Astrocyte (in vitro differentiated cells and primary cell): ENCODE results near the gene CFAP141. TPM values are rescaled to one million over a fixed set of nuclear protein-coding genes. Genes with fewer than 3 reads are reported as not detected.

Source experiments
- DNase-seq: peaks from one replicate; pipeline ENCODE4 v3.0.0-alpha.2; 2010; ENCODE audit warnings: low read depth
- FAIRE-seq: peaks from 2 replicates; lab custom pipeline; 2011; peaks lifted over from hg19 to GRCh38; lab: Jason Lieb, UNC
- H2AFZ ChIP-seq: 2 replicates; pipeline ENCODE4 v1.6.0; 2012; ENCODE audit warnings: low read depth, low read length, inconsistent platforms
- H3K27ac ChIP-seq: 2 replicates; pipeline ENCODE4 v1.5.1; 2011; ENCODE audit warnings: low read depth, low read length, inconsistent platforms
- H3K27me3 ChIP-seq: 2 replicates; pipeline ENCODE4 v1.6.0; 2011; ENCODE audit warnings: low read length, inconsistent platforms; ENCODE audit not compliant: insufficient read depth
- H3K36me3 ChIP-seq: 2 replicates; pipeline ENCODE4 v1.5.1; 2011; ENCODE audit warnings: low read length, inconsistent platforms; ENCODE audit not compliant: insufficient read depth
- H3K4me1 ChIP-seq: 2 replicates; pipeline ENCODE4 v1.5.1; 2011; ENCODE audit warnings: low read length, inconsistent platforms; ENCODE audit not compliant: insufficient read depth
- H3K4me2 ChIP-seq: 2 replicates; pipeline ENCODE4 v1.6.0; 2012; ENCODE audit warnings: low read length, inconsistent platforms
- H3K4me3 ChIP-seq: 2 replicates; pipeline ENCODE4 v1.5.1; 2011; ENCODE audit warnings: low read depth, mild to moderate bottlenecking, low read length, inconsistent platforms; ENCODE audit not compliant: insufficient read depth
- H3K79me2 ChIP-seq: 2 replicates; pipeline ENCODE4 v1.6.0; 2012; ENCODE audit warnings: mild to moderate bottlenecking, low read length, inconsistent platforms; ENCODE audit not compliant: insufficient read depth
- H3K9ac ChIP-seq: 2 replicates; pipeline ENCODE4 v1.6.0; 2012; ENCODE audit warnings: mild to moderate bottlenecking, low read length, inconsistent platforms
- H3K9me3 ChIP-seq: 2 replicates; pipeline ENCODE4 v1.5.1; 2012; ENCODE audit warnings: low read depth, mild to moderate bottlenecking, low read length, inconsistent platforms; ENCODE audit not compliant: insufficient read depth
- H4K20me1 ChIP-seq: 2 replicates; pipeline ENCODE4 v1.6.0; 2012; ENCODE audit warnings: low read length, inconsistent platforms; ENCODE audit not compliant: insufficient read depth
- H3K27ac Mint-ChIP-seq: one replicate; pipeline ENCODE4 v1.8.0; 2021; ENCODE audit warnings: mild to moderate bottlenecking, mixed read lengths; ENCODE audit not compliant: unreplicated experiment
- H3K27me3 Mint-ChIP-seq: one replicate; pipeline ENCODE4 v1.8.0; 2021; ENCODE audit warnings: low read depth, mixed read lengths; ENCODE audit not compliant: unreplicated experiment
- H3K36me3 Mint-ChIP-seq: one replicate; pipeline ENCODE4 v1.8.0; 2021; ENCODE audit warnings: low read depth, mixed read lengths; ENCODE audit not compliant: unreplicated experiment
- H3K4me1 Mint-ChIP-seq: one replicate; pipeline ENCODE4 v1.8.0; 2021; ENCODE audit warnings: low read depth, mixed read lengths; ENCODE audit not compliant: unreplicated experiment
- H3K4me3 Mint-ChIP-seq: one replicate; pipeline ENCODE4 v1.8.0; 2021; ENCODE audit warnings: mild to moderate bottlenecking, moderate library complexity, mixed read lengths; ENCODE audit not compliant: unreplicated experiment
- H3K9me3 Mint-ChIP-seq: one replicate; pipeline ENCODE4 v1.8.0; 2021; ENCODE audit warnings: mild to moderate bottlenecking, mixed read lengths; ENCODE audit not compliant: unreplicated experiment
- EZH2 ChIP-seq: IDR thresholded peaks from 2 replicates; pipeline ENCODE4 v1.6.1; 2012; ENCODE audit warnings: mild to moderate bottlenecking, low read length, inconsistent platforms; ENCODE audit not compliant: insufficient read depth
- total RNA-seq: library from RNA; stranded (reverse); gene quantifications from 2 replicates; pipeline ENCODE4 v1.2.1, GENCODE V29; 2021
- TF ChIP-seq, protein P1 (sequence below): IDR thresholded peaks from 2 replicates; pipeline ENCODE4 v1.5.1; 2011; ENCODE audit warnings: low read depth, mild to moderate bottlenecking, inconsistent platforms, low read length, moderate library complexity; ENCODE audit not compliant: insufficient read depth

CFAP141 gene
- total RNA-seq, 1 donor from 2014 or later: not detected

DNA sequence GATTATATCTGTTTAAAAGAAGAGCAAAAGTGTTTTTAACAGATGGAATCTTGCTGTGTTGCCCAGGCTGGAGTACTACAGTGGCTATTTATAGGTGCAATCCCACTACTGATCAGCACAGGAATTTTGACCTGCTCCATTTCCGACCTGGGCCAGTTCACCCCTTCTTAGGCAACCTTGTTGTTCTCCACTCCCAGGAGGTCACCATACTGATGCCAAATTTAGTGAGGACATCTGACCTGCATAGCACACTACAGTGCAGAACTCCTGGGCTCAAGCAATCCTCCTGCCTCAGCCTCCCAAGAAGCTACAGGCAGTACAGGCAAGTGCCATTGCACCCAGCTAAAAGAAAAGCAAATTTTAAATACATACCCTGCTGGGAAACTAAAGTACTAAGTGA lies 39.9 kb downstream of the CFAP141 start:
- peaks cover 83% of the 10 kb centered on the region for H3K36me3 ChIP-seq
- no peak overlapping the region for H3K4me2 ChIP-seq
- peaks cover 38% of the 10 kb centered on the region for H3K36me3 Mint-ChIP-seq

DNA sequence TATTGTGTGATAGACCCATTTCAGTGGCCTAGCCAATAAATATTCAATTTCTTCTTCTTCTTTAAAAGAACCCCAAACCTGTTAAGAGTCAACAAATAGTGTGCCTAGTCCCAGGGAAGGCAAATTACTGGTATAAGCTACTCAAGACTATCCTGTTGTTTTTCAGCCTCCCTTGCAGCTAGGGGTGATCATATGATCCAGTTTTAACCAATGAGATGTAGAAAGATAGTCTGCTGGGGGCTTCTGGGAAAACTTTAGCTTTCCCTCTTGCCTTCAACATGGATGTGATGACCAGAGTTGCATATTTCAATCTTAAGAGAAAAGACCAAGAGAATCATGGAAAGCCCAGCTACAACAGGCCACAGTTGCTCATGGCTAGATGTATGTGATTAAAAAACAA lies 46.6 kb downstream of the CFAP141 start:
- peaks cover 36% of the 10 kb centered on the region for H3K36me3 Mint-ChIP-seq
- Histone ChIP-seq H3K36me3 (peaks cover 71% of the 10 kb centered on the region), H3K4me2 (no peak overlapping the region), H3K79me2 (peaks cover 53% of the 10 kb centered on the region), H3K27me3 (no peaks in the 10 kb centered on the region), H3K9me3 (no peaks in the 10 kb centered on the region), H4K20me1 (peaks cover 84% of the 10 kb centered on the region), H3K27ac (no peak overlapping the region), H3K4me3 (no peak overlapping the region), H2AFZ (no peak overlapping the region), H3K4me1 (peaks cover 6% of the 10 kb centered on the region), H3K9ac (no peak overlapping the region)
- FAIRE-seq (no peak), DNase-seq (no peak)
- H3K27ac Mint-ChIP-seq: no peak overlapping the region
- no peak overlapping the region for H3K4me3 Mint-ChIP-seq
- no peaks in the 10 kb centered on the region for H3K9me3 Mint-ChIP-seq
- H3K27me3 Mint-ChIP-seq: no peaks in the 10 kb centered on the region
- TF ChIP-seq, protein P1, sequence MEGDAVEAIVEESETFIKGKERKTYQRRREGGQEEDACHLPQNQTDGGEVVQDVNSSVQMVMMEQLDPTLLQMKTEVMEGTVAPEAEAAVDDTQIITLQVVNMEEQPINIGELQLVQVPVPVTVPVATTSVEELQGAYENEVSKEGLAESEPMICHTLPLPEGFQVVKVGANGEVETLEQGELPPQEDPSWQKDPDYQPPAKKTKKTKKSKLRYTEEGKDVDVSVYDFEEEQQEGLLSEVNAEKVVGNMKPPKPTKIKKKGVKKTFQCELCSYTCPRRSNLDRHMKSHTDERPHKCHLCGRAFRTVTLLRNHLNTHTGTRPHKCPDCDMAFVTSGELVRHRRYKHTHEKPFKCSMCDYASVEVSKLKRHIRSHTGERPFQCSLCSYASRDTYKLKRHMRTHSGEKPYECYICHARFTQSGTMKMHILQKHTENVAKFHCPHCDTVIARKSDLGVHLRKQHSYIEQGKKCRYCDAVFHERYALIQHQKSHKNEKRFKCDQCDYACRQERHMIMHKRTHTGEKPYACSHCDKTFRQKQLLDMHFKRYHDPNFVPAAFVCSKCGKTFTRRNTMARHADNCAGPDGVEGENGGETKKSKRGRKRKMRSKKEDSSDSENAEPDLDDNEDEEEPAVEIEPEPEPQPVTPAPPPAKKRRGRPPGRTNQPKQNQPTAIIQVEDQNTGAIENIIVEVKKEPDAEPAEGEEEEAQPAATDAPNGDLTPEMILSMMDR: no peak
- TF ChIP-seq EZH2: no peak
- peaks cover 37% of the 10 kb centered on the region for H3K4me1 Mint-ChIP-seq

More for the DNA sequence above, 39.9 kb downstream of the CFAP141 start:
- Mint-ChIP-seq H3K27ac (no peak overlapping the region), H3K27me3 (no peaks in the 10 kb centered on the region), H3K4me3 (no peak overlapping the region), H3K4me1 (peaks cover 13% of the 10 kb centered on the region), H3K9me3 (no peaks in the 10 kb centered on the region)
- Histone ChIP-seq H3K27ac (no peak overlapping the region), H3K9me3 (no peaks in the 10 kb centered on the region), H3K4me1 (no peaks in the 10 kb centered on the region), H3K4me3 (no peak overlapping the region), H4K20me1 (peaks cover 95% of the 10 kb centered on the region), H3K79me2 (peaks cover 71% of the 10 kb centered on the region), H2AFZ (no peak overlapping the region), H3K27me3 (no peaks in the 10 kb centered on the region), H3K9ac (no peak overlapping the region)
- TF ChIP-seq EZH2: no peak
- TF ChIP-seq, protein P1: no peak
- no peak for DNase-seq
- FAIRE-seq: no peak

GRCh38 chr1:154158307-154159125 lies 47.6 kb downstream of the CFAP141 start:
- Mint-ChIP-seq H3K9me3 (no peaks in the 10 kb centered on the region), H3K27ac (peak overlapping the region; percentile 41), H3K36me3 (peaks cover 31% of the 10 kb centered on the region), H3K4me1 (peaks cover 40% of the 10 kb centered on the region), H3K4me3 (peak overlapping the region; percentile 40), H3K27me3 (no peaks in the 10 kb centered on the region)
- peaks cover 6% of the 10 kb centered on the region for H3K4me1 ChIP-seq
- H3K36me3 ChIP-seq: peaks cover 62% of the 10 kb centered on the region
- no peak for FAIRE-seq
- TF ChIP-seq EZH2: no peak
- TF ChIP-seq, protein P1: no peak
- DNase-seq: no peak
- peaks cover 83% of the 10 kb centered on the region for H4K20me1 ChIP-seq
- H3K27me3 ChIP-seq: no peaks in the 10 kb centered on the region
- H3K9ac ChIP-seq: no peak overlapping the region
- no peak overlapping the region for H3K4me3 ChIP-seq
- no peak overlapping the region for H2AFZ ChIP-seq
- H3K79me2 ChIP-seq: peaks cover 44% of the 10 kb centered on the region
- no peaks in the 10 kb centered on the region for H3K9me3 ChIP-seq
- H3K4me2 ChIP-seq: no peak overlapping the region
- no peak overlapping the region for H3K27ac ChIP-seq
